Body of pancreas (tissue), 4 donors: ENCODE measurements around the gene ASB13.

Source experiments
- POLR2A ChIP-seq, 3 donors: fragments of 450-650 bp; IDR thresholded peaks; one replicate each; pipeline ENCODE4 v1.6.1; 2016; ENCODE audit warnings: antibody characterized with exemption in 3 of 3, mild to moderate bottlenecking in 2 of 3
- TF ChIP-seq, protein P1 (sequence below), 7 experiments: fragments of 450-650 bp in 4 of 7; fragments of 200-600 bp in 3 of 7; sonication (generic) in 3 of 7; IDR thresholded peaks; one replicate each; pipeline ENCODE4 v1.5.1; 2016 to 2019; ENCODE audit warnings: antibody characterized with exemption in 7 of 7

GRCh38 chr10:5666841-5667630 is 641 bp upstream of the ASB13 start:
- TF ChIP-seq, protein P1, sequence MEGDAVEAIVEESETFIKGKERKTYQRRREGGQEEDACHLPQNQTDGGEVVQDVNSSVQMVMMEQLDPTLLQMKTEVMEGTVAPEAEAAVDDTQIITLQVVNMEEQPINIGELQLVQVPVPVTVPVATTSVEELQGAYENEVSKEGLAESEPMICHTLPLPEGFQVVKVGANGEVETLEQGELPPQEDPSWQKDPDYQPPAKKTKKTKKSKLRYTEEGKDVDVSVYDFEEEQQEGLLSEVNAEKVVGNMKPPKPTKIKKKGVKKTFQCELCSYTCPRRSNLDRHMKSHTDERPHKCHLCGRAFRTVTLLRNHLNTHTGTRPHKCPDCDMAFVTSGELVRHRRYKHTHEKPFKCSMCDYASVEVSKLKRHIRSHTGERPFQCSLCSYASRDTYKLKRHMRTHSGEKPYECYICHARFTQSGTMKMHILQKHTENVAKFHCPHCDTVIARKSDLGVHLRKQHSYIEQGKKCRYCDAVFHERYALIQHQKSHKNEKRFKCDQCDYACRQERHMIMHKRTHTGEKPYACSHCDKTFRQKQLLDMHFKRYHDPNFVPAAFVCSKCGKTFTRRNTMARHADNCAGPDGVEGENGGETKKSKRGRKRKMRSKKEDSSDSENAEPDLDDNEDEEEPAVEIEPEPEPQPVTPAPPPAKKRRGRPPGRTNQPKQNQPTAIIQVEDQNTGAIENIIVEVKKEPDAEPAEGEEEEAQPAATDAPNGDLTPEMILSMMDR (IDR thresholded peaks at IDR 0.05) = no peak
- TF ChIP-seq POLR2A (IDR thresholded peaks at IDR 0.05) = no peak
